ENCODE results near the gene TBX1.

GRCh38 chr22:19783586-19784383, 23.2 kb downstream of the TBX1 start:
- TF ChIP-seq JUN (IDR thresholded peaks at IDR 0.05; ENCODE audit: low read depth, low read length) (no peak), GABPA (IDR thresholded peaks at IDR 0.05; ENCODE audit: borderline replicate concordance, insufficient read depth, low read length) (no peak), CHD1 (IDR thresholded peaks at IDR 0.05; ENCODE audit: low read depth, low read length) (no peak), CTBP2 (IDR thresholded peaks at IDR 0.05; ENCODE audit: borderline replicate concordance, insufficient read depth, insufficient read length, low read length) (no peak), ZNF274 (IDR thresholded peaks at IDR 0.05; ENCODE audit: borderline replicate concordance, extremely low read depth, low read length) (no peak), RAD21 (IDR thresholded peaks at IDR 0.05 in 1 of 2, conservative IDR thresholded peaks at IDR 0.05 in 1 of 2; ENCODE audit: low read depth in 2 of 2, low read length in 2 of 2) (no peak), GTF2F1 (IDR thresholded peaks at IDR 0.05; ENCODE audit: borderline replicate concordance, low read depth, low read length) (no peak), SIN3A (conservative IDR thresholded peaks at IDR 0.05 in 1 of 2, IDR thresholded peaks at IDR 0.05 in 1 of 2; ENCODE audit: low read depth in 1 of 2, low read length in 2 of 2) (no peak), TCF12 (IDR thresholded peaks at IDR 0.05; ENCODE audit: low read depth, low read length) (no peak), TEAD4 (IDR thresholded peaks at IDR 0.05; ENCODE audit: low read depth, low read length) (no peak)
- TF ChIP-seq, protein P1, sequence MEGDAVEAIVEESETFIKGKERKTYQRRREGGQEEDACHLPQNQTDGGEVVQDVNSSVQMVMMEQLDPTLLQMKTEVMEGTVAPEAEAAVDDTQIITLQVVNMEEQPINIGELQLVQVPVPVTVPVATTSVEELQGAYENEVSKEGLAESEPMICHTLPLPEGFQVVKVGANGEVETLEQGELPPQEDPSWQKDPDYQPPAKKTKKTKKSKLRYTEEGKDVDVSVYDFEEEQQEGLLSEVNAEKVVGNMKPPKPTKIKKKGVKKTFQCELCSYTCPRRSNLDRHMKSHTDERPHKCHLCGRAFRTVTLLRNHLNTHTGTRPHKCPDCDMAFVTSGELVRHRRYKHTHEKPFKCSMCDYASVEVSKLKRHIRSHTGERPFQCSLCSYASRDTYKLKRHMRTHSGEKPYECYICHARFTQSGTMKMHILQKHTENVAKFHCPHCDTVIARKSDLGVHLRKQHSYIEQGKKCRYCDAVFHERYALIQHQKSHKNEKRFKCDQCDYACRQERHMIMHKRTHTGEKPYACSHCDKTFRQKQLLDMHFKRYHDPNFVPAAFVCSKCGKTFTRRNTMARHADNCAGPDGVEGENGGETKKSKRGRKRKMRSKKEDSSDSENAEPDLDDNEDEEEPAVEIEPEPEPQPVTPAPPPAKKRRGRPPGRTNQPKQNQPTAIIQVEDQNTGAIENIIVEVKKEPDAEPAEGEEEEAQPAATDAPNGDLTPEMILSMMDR (IDR thresholded peaks at IDR 0.05; ENCODE audit: control extremely low read depth in 1 of 3, insufficient read depth in 1 of 3, low read depth in 1 of 3, low read length in 3 of 3): no peak
- TF ChIP-seq, protein P2, sequence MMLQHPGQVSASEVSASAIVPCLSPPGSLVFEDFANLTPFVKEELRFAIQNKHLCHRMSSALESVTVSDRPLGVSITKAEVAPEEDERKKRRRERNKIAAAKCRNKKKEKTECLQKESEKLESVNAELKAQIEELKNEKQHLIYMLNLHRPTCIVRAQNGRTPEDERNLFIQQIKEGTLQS (IDR thresholded peaks at IDR 0.05; ENCODE audit: insufficient read depth, low read depth, low read length): no peak
